HEK293T (cell line): ENCODE results near the gene BTBD10.

Experiments
- CTCF ChIA-PET: fragments of 350-600 bp; formaldehyde crosslinking; extraction: SDS; loops from one replicate; lab custom pipeline; 2021; ENCODE audit warnings: antibody characterized with exemption, inconsistent platforms; lab: Yijun Ruan, JAX
- POLR2A ChIA-PET: fragments of 350-600 bp; formaldehyde crosslinking; extraction: SDS; loops from one replicate; lab custom pipeline; 2020; ENCODE audit warnings: antibody characterized with exemption, inconsistent platforms; lab: Yijun Ruan, JAX
- DNase-seq: peaks from one replicate; pipeline ENCODE4 v3.0.0; 2012; ENCODE audit warnings: mixed read lengths; ENCODE audit errors: extremely low spot score
- ARNT ChIP-seq: fragments of 450-650 bp; IDR thresholded peaks from 2 replicates; pipeline ENCODE4 v1.6.1; 2017; ENCODE audit warnings: mild to moderate bottlenecking
- BHLHE40 ChIP-seq: fragments of 450-650 bp; IDR thresholded peaks from 2 replicates; pipeline ENCODE4 v1.6.1; 2016; ENCODE audit warnings: mild to moderate bottlenecking, moderate library complexity, borderline replicate concordance
- CTBP1 ChIP-seq: fragments of 450-650 bp; IDR thresholded peaks from 2 replicates; pipeline ENCODE4 v1.6.1; 2016; ENCODE audit warnings: borderline replicate concordance
- ELF4 ChIP-seq: fragments of 450-650 bp; IDR thresholded peaks from 2 replicates; pipeline ENCODE4 v1.6.1; 2017; ENCODE audit warnings: antibody characterized with exemption
- FOXA1 ChIP-seq: fragments of 450-650 bp; IDR thresholded peaks from 2 replicates; pipeline ENCODE4 v1.6.1; 2016; ENCODE audit warnings: mild to moderate bottlenecking
- FOXK2 ChIP-seq: fragments of 450-650 bp; IDR thresholded peaks from 2 replicates; pipeline ENCODE4 v1.6.1; 2016; ENCODE audit warnings: mild to moderate bottlenecking
- FOXM1 ChIP-seq: fragments of 450-650 bp; IDR thresholded peaks from 2 replicates; pipeline ENCODE4 v1.6.1; 2017; ENCODE audit warnings: mild to moderate bottlenecking, borderline replicate concordance
- HDGF ChIP-seq: fragments of 450-650 bp; IDR thresholded peaks from 2 replicates; pipeline ENCODE4 v1.6.1; 2017; ENCODE audit warnings: antibody characterized with exemption, borderline replicate concordance
- L3MBTL2 ChIP-seq: fragments of 450-650 bp; conservative IDR thresholded peaks from 2 replicates; pipeline ENCODE4 v1.6.1; 2016; ENCODE audit warnings: mild to moderate bottlenecking
- LEF1 ChIP-seq: fragments of 450-650 bp; IDR thresholded peaks from 2 replicates; pipeline ENCODE4 v1.6.1; 2017; ENCODE audit warnings: mild to moderate bottlenecking, borderline replicate concordance
- NFRKB ChIP-seq: fragments of 450-650 bp; IDR thresholded peaks from 2 replicates; pipeline ENCODE4 v1.6.1; 2016; ENCODE audit warnings: mild to moderate bottlenecking, moderate library complexity
- PKNOX1 ChIP-seq: fragments of 450-650 bp; IDR thresholded peaks from 2 replicates; pipeline ENCODE4 v1.6.1; 2016
- SP1 ChIP-seq: fragments of 450-650 bp; IDR thresholded peaks from 2 replicates; pipeline ENCODE4 v1.6.1; 2017
- SUZ12 ChIP-seq: fragments of 450-650 bp; IDR thresholded peaks from 2 replicates; pipeline ENCODE4 v1.6.1; 2016; ENCODE audit warnings: mild to moderate bottlenecking
- TARDBP ChIP-seq: fragments of 450-650 bp; IDR thresholded peaks from 2 replicates; pipeline ENCODE4 v1.6.1; 2016
- ZNF384 ChIP-seq: fragments of 450-650 bp; IDR thresholded peaks from 2 replicates; pipeline ENCODE4 v1.6.1; 2016

BTBD10 gene

GRCh38 chr11:13344818-13345217 lies 118.2 kb downstream of the BTBD10 start:
- POLR2A ChIA-PET: no interaction called here
- CTCF ChIA-PET: interaction anchor here (0.7 to 3.0 kb wide), 3 partner anchors 9 to 134 kb away, joined by 3 to 22 read pairs (median 4); no protein-coding TSS in a partner anchor
- TF ChIP-seq FOXA1: no peak
- no peak for TF ChIP-seq FOXK2
- no peak for TF ChIP-seq ZNF384
- TF ChIP-seq ARNT: no peak
- TF ChIP-seq SP1: no peak
- no peak for TF ChIP-seq BHLHE40
- TF ChIP-seq FOXM1: no peak
- TF ChIP-seq SUZ12: no peak
- TF ChIP-seq TARDBP: no peak
- DNase-seq: no peak

GRCh38 chr11:13343931-13344717 lies 118.9 kb downstream of the BTBD10 start:
- ChIA-PET CTCF (interaction anchor here (0.6 to 3.0 kb wide), 5 partner anchors 88 to 442 kb away, joined by 3 to 22 read pairs (median 4); no protein-coding TSS in a partner anchor), POLR2A (no interaction called here)
- peak; percentile 72 for DNase-seq
- TF ChIP-seq CTBP1: no peak

GRCh38 chr11:13343067-13343466 lies 120.0 kb downstream of the BTBD10 start:
- TF ChIP-seq FOXM1: no peak
- TF ChIP-seq NFRKB: no peak
- TF ChIP-seq PKNOX1: no peak
- TF ChIP-seq BHLHE40: no peak
- no peak for TF ChIP-seq TARDBP
- TF ChIP-seq FOXA1: no peak
- TF ChIP-seq ZNF384: no peak
- TF ChIP-seq FOXK2: no peak
- no peak for TF ChIP-seq LEF1
- no peak for TF ChIP-seq L3MBTL2
- no peak for TF ChIP-seq ELF4
- no peak for TF ChIP-seq SUZ12
- no peak for TF ChIP-seq SP1
- ChIA-PET POLR2A (no interaction called here), CTCF (interaction anchor here (1.0 to 3.0 kb wide), 2 partner anchors 129 to 133 kb away, joined by 5 to 22 read pairs; no protein-coding TSS in a partner anchor)
- DNase-seq: no peak

- POLR2A ChIA-PET: no interaction called here
Observed at GRCh38 chr11:13341026-13341425, 122.0 kb downstream of the BTBD10 start.

GRCh38 chr11:13339195-13340153 lies 123.5 kb downstream of the BTBD10 start:
- POLR2A ChIA-PET: no interaction called here
- TF ChIP-seq FOXK2: no peak
- no peak for TF ChIP-seq NFRKB
- TF ChIP-seq CTBP1: no peak
- TF ChIP-seq BHLHE40: no peak
- no peak for TF ChIP-seq PKNOX1
- no peak for TF ChIP-seq LEF1
- TF ChIP-seq ARNT: no peak
- no peak for TF ChIP-seq TARDBP
- no peak for TF ChIP-seq SP1
- no peak for TF ChIP-seq FOXM1
- TF ChIP-seq SUZ12: no peak
- no peak for TF ChIP-seq FOXA1
- TF ChIP-seq ZNF384: no peak
- no peak for TF ChIP-seq ELF4
- DNase-seq: no peak
- CTCF ChIA-PET: interaction anchor here (2.4 kb wide), 1 partner anchor 129 kb away, joined by 8 read pairs; no protein-coding TSS in a partner anchor

More at GRCh38 chr11:13341026-13341425, 122.0 kb downstream of the BTBD10 start:
- CTCF ChIA-PET: no interaction called here
- TF ChIP-seq SP1 (no peak), SUZ12 (no peak), NFRKB (no peak), ELF4 (no peak), ARNT (no peak), LEF1 (no peak), BHLHE40 (no peak), HDGF (no peak), ZNF384 (no peak), CTBP1 (no peak), FOXA1 (no peak), TARDBP (no peak), FOXK2 (no peak), L3MBTL2 (no peak), FOXM1 (no peak), PKNOX1 (no peak)
- no peak for DNase-seq
